Spleen (tissue), 11 donors: ENCODE measurements around the gene CACNB2. TPM values are rescaled to one million over a fixed set of nuclear protein-coding genes. Genes with fewer than 3 reads are reported as not detected.

Experiments used
- DNase-seq: peaks from one replicate; pipeline ENCODE4 v3.0.0-alpha.2; 2020
- H3K27ac ChIP-seq, 8 donors: fragments of 200-600 bp; sonication (generic) in 7 of 8; 1 replicate in 4 of 8; 2 replicates in 4 of 8; pipeline versions ENCODE4 v1.5.0 to v1.8.0; 2016 to 2021; ENCODE audit warnings: inconsistent platforms in 4 of 8, mild to moderate bottlenecking in 4 of 8, moderate library complexity in 1 of 8
- H3K27me3 ChIP-seq, 7 donors: fragments of 200-600 bp; sonication (generic) in 6 of 7; replicated peaks in 1 of 7; 1 replicate in 4 of 7; 2 replicates in 3 of 7; pipeline versions ENCODE4 v1.5.0 to v1.8.0; 2016 to 2021; ENCODE audit warnings: inconsistent platforms in 3 of 7, mild to moderate bottlenecking in 1 of 7
- H3K36me3 ChIP-seq, 6 donors: fragments of 200-600 bp; sonication (generic) in 5 of 6; 1 replicate in 4 of 6; 2 replicates in 2 of 6; pipeline versions ENCODE4 v1.5.0 to v1.8.0; 2016 to 2021; ENCODE audit warnings: inconsistent platforms in 2 of 6
- H3K4me1 ChIP-seq, 6 donors: fragments of 200-600 bp; sonication (generic) in 5 of 6; 1 replicate in 3 of 6; 2 replicates in 3 of 6; pipeline versions ENCODE4 v1.5.0 to v1.8.0; 2016 to 2021; ENCODE audit warnings: inconsistent platforms in 3 of 6
- H3K4me3 ChIP-seq, 8 donors: fragments of 200-600 bp; sonication (generic) in 7 of 8; 1 replicate in 4 of 8; 2 replicates in 4 of 8; pipeline versions ENCODE4 v1.5.0 to v1.8.0; 2016 to 2021; ENCODE audit warnings: inconsistent platforms in 4 of 8, mild to moderate bottlenecking in 4 of 8, moderate library complexity in 2 of 8
- H3K9me3 ChIP-seq, 8 donors: fragments of 200-600 bp; sonication (generic) in 7 of 8; 1 replicate in 4 of 8; 2 replicates in 4 of 8; pipeline versions ENCODE4 v1.5.0 to v1.8.0; 2016 to 2021; ENCODE audit warnings: inconsistent platforms in 4 of 8
- CTCF ChIP-seq, 11 experiments: fragments of 200-600 bp in 7 of 11; fragments of 450-650 bp in 4 of 11; sonication (generic) in 4 of 11; IDR thresholded peaks in 8 of 11; conservative IDR thresholded peaks in 3 of 11; 1 replicate in 7 of 11; 2 replicates in 4 of 11; pipeline versions ENCODE4 v1.4.0 to v1.8.0; 2016 to 2021; ENCODE audit warnings: antibody characterized with exemption in 11 of 11, inconsistent platforms in 4 of 11, mild to moderate bottlenecking in 1 of 11
- POLR2A ChIP-seq, 3 donors: fragments of 450-650 bp; IDR thresholded peaks; one replicate each; pipeline ENCODE4 v1.5.1; 2017; ENCODE audit warnings: antibody characterized with exemption in 3 of 3, mild to moderate bottlenecking in 1 of 3
- POLR2AphosphoS5 ChIP-seq, 3 donors: sonication (generic); formaldehyde crosslinking; IDR thresholded peaks; one replicate each; pipeline ENCODE4 v1.5.1; 2017; ENCODE audit warnings: antibody characterized with exemption in 3 of 3
- WGBS, 5 donors: extraction: QIAGEN DNeasy Blood & Tissue Kit in 3 of 5; methylation state at CpG; one replicate each; pipeline versions ENCODE4 v1.1.5 to v1.1.7; 2013 to 2018; 5-methylcytosine and 5-hydroxymethylcytosine counted together
- intact Hi-C: fragments of 100-400 bp; cut with DNase I; formaldehyde crosslinking; loops from one replicate; pipeline ENCODE4 v1.15.0; 2023; ENCODE audit warnings: low total_unique reads
- polyA plus RNA-seq, 3 donors: library from polyadenylated mRNA; stranded (reverse); fragments of 200-250 nt; gene quantifications; one replicate each; pipeline ENCODE4 v1.2.1, GENCODE V29; 2013
- total RNA-seq, 7 donors: library from RNA; depleted of rRNA in 3 of 7; stranded (reverse); fragments of >200 nt in 3 of 7; fragmentation: NEBNext Ultra II Directional in 4 of 7; extraction: Animal tissue kit (Norgen Biotek cat#: 25700) in 4 of 7; gene quantifications; one replicate each; pipeline versions ENCODE4 v1.1.0 to v1.2.1, GENCODE V29; 2016 to 2021
- donor health status: healthy with polysubstance abuse.
- donor health status: DM: no; HTN: no; CAD: no; lungs with moderate emphysema.
- donor health status: DM: no; HTN: no; CAD: no.
- donor health status: Bipolar disorder and iron deficiency.
- donor health status: healthy.
- donor health status: DM: no; HTN: no; CAD: no.
- donor health status: DM: yes; HTN: yes; CAD: no.

Gene CACNB2
- total and polyA plus RNA-seq, 10 donors: 0.17 to 0.79 (median 0.44) TPM; not detected in 1

DNA sequence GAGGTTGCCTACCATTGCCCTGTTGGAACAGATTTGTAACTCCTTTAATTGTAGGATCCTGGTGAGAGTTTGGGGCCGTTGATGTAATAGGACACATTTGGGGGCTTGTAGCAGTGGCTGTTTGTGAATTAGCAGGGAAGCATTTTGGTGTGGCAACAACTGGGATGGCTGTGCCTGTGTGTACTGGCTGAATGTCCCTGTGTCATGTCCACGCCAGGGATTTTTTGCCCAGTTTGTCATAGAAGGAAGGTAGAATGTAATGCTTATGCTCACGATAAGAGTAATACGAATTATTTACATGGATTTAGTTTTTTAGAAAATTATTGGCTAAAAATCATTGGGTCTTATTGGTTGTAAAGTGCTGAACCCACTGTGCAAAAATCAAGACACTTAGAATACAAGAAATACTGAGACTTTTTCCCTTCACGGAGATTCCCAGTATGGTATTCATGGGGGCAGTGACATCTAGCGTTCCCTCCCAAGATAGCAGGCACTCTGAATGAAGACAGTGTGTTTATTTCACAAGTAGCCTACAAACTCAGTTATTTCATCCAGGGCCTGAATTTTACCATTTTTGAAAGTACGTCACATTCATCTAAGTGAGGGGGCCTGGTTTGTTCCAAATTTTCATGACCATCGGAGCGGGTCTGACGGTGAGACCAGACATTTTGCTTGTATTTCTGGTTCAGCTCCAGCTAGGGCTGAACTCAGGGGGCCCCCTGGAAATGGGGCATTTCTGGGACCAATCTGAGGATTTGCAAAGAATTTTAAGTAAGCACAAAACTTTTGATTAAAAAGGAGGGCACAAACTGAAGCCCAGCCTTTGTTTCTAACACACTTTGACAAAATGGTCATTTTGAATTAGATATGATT is 74.7 kb downstream of the CACNB2 start:
- TF ChIP-seq CTCF (IDR thresholded peaks at IDR 0.05 in 8 of 11, conservative IDR thresholded peaks at IDR 0.05 in 3 of 11) (peak in 9 of 11 experiments; percentile 29 to 66 (median 45)), POLR2A (IDR thresholded peaks at IDR 0.05) (no peak)
- H3K9me3 ChIP-seq: no peaks in the 10 kb centered on the region
- intact Hi-C loops: loop anchor here (10.0 kb wide), 1 partner anchor 610 kb away; no protein-coding TSS in a partner anchor
- H3K36me3 ChIP-seq: no peaks in the 10 kb centered on the region
- no peaks in the 10 kb centered on the region for H3K4me1 ChIP-seq
- no peak overlapping the region for H3K27ac ChIP-seq
- H3K27me3 ChIP-seq: no peaks in the 10 kb centered on the region
- no peak for DNase-seq
- no peak overlapping the region for H3K4me3 ChIP-seq
- 48 to 54% (median 52%) methylated on average over 10 of the region's 10 CpGs for WGBS, 5 donors

- no peaks in the 10 kb centered on the region for H3K9me3 ChIP-seq
- TF ChIP-seq POLR2A (IDR thresholded peaks at IDR 0.05): no peak
- no peak for TF ChIP-seq POLR2AphosphoS5 (IDR thresholded peaks at IDR 0.05)
- TF ChIP-seq CTCF (IDR thresholded peaks at IDR 0.05 in 8 of 11, conservative IDR thresholded peaks at IDR 0.05 in 3 of 11): no peak
- H3K36me3 ChIP-seq: no peaks in the 10 kb centered on the region
- H3K4me3 ChIP-seq: no peak overlapping the region
- no peaks in the 10 kb centered on the region for H3K27me3 ChIP-seq
- WGBS, 5 donors: 55 to 82% (median 66%) methylated on average over 2 of the region's 2 CpGs
- DNase-seq: no peak
- H3K27ac ChIP-seq: no peak overlapping the region
- H3K4me1 ChIP-seq: no peaks in the 10 kb centered on the region
- intact Hi-C loops: loop anchor here (10.0 kb wide), 1 partner anchor 612 kb away; no protein-coding TSS in a partner anchor
These were observed 76.3 kb downstream of the CACNB2 start for GRCh38 chr10:18216482-18216881.

DNA sequence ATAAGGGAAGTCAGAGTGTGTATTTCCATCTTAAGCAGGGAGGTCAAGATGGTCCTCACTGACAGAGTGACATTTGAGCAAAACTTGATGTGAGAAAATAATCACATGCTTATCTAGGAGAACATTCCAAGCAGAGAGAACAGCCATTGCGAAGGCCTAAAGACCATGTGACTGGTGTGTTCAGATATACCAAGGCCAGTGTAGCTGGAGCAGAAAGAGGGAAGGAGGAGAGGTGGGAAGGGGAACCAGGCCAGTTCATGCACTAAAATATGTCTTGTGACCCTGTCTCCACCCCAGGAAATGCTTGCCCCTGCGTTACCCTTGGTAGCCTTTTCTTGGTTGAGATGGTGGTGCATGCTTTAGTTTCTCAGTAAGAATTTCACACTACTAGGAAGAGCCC is 77.4 kb downstream of the CACNB2 start:
- intact Hi-C loops: loop anchor here (10.0 kb wide), 1 partner anchor 613 kb away; no protein-coding TSS in a partner anchor
- no peak for TF ChIP-seq CTCF (IDR thresholded peaks at IDR 0.05 in 8 of 11, conservative IDR thresholded peaks at IDR 0.05 in 3 of 11)
- no peak for TF ChIP-seq POLR2AphosphoS5 (IDR thresholded peaks at IDR 0.05)
- no peak for TF ChIP-seq POLR2A (IDR thresholded peaks at IDR 0.05)
- Histone ChIP-seq H3K4me1 (no peaks in the 10 kb centered on the region), H3K27me3 (no peaks in the 10 kb centered on the region), H3K36me3 (no peaks in the 10 kb centered on the region), H3K9me3 (no peaks in the 10 kb centered on the region), H3K27ac (no peak overlapping the region), H3K4me3 (no peak overlapping the region)
- DNase-seq: no peak
- 58 to 85% (median 77%) methylated on average over 2 of the region's 2 CpGs for WGBS, 5 donors

DNA sequence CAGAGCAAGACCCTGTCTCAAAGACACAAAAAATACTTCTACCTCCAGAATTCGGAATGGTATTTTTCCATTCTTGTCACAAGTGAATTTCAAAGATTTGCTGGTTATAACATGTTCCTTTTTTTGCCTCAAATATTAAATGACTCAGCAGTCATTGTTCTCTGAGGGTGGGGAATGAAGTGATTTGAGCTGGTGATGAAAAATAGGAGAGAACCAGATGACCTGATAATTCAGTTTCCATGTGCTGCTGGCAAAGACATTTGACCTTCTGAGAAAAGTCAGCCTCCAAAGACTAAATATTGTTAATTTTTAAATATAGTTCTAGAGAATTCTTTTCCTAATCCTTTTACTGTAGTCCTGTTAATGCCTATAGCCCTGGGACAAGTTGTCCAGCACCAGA is 78.9 kb downstream of the CACNB2 start:
- H3K9me3 ChIP-seq: no peaks in the 10 kb centered on the region
- H3K4me1 ChIP-seq: no peaks in the 10 kb centered on the region
- H3K27ac ChIP-seq: no peak overlapping the region
- no peak for TF ChIP-seq POLR2AphosphoS5 (IDR thresholded peaks at IDR 0.05)
- TF ChIP-seq POLR2A (IDR thresholded peaks at IDR 0.05): no peak
- TF ChIP-seq CTCF (IDR thresholded peaks at IDR 0.05 in 8 of 11, conservative IDR thresholded peaks at IDR 0.05 in 3 of 11): no peak
- DNase-seq: no peak
- intact Hi-C loops: loop anchor here (10.0 kb wide), 1 partner anchor 614 kb away; no protein-coding TSS in a partner anchor
- WGBS, 5 donors: 45 to 76% (median 58%) methylated on average over 1 of the region's 1 CpG
- H3K4me3 ChIP-seq: no peak overlapping the region
- H3K36me3 ChIP-seq: no peaks in the 10 kb centered on the region
- no peaks in the 10 kb centered on the region for H3K27me3 ChIP-seq
